NCI-H187 (cell line): Measurements from ENCODE around the gene PTTG1IP.
"Not testable (repeated sequence)": the region's sequence is repeated elsewhere in the genome, so short reads cannot be mapped to it uniquely, and the experiment has no call there.

ENCODE experiments used
- DNase-seq, 2 experiments: peaks; one replicate each; lab custom pipeline; 2025; lab: John Stamatoyannopoulos, UW

The PTTG1IP gene, protein sequence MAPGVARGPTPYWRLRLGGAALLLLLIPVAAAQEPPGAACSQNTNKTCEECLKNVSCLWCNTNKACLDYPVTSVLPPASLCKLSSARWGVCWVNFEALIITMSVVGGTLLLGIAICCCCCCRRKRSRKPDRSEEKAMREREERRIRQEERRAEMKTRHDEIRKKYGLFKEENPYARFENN

GRCh38 chr21:44873356-44874239 is at the start of gene PTTG1IP:
PTTG1IP (minus strand) TSS chr21:44873690; CDS start chr21:44873616, 74 bp downstream.
- peak; percentile 93 to 98 for DNase-seq

DNA sequence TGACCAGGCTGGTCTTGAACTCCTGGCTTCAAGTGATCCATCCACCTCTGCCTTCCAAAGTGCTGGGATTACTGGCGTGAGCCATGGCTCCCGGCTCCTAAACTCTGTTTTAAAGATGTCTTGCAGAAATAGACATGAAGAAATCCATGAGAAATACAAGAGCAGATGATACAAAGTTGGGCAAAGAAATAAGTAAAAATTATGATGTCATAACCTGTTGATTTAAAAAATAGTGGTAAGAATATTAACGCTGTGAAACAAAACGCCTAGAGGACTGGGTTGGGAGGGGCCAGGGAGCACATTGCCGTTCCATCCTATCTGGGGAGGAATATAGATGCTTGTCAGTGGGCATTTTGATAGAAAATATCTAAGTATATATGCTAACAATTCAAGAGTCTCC is 48.4 kb upstream of the PTTG1IP start:
- DNase-seq = no peak

DNA sequence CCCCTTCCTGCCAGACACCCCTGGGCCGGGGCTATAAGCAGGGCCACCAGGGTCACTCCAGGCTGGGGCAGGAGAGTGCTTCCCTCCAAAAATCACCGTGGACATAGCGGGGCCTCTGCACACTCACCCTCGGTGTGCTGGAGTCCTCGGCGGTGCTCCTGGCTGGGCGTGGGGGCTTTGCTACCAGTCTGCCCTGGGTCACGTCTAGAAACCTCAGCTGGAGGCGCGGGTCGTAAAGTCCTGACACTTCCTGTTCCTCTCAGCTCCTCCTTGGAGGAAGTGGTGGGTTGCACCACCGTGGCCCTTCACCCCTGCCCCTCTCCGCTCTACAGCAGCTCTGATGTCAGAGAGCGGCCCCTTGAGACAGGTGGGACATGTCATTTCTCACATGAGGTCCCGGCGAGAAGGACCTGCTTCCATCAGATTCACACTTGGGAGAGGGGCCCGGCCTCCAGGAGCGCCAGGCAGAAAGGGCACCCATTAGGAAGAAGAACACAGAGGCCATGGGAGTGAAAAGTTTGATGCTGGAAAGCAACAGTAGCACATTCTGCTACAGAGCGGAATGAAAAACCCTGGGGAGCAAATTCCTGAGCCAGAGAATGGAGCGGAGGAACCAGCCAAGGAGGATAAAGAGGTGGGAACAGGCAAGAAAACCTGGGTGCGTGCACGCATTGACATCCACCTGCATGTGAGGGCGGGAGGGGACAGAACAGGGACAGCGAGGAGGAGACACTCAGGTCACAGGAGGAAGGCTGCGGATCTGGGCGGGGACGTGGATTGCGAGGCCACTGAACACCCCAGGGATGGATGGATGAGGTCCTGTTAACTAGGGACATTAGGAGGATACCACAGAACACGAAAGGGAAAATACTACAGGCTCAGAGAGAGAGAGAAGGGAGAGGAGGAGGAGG is 47.5 kb upstream of the PTTG1IP start, which contains the start of gene ITGB2:
Gene ITGB2 (minus strand): TSS at position 206 of the 911 bp plus-strand sequence. CDS start 10,117 bp downstream, outside the sequence.
- DNase-seq = no peak

- no peak for DNase-seq
Observed at GRCh38 chr21:44919913-44920693, 46.6 kb upstream of the PTTG1IP start.

- DNase-seq = no peak
Observed at GRCh38 chr21:44919111-44919912, 45.8 kb upstream of the PTTG1IP start.

DNA sequence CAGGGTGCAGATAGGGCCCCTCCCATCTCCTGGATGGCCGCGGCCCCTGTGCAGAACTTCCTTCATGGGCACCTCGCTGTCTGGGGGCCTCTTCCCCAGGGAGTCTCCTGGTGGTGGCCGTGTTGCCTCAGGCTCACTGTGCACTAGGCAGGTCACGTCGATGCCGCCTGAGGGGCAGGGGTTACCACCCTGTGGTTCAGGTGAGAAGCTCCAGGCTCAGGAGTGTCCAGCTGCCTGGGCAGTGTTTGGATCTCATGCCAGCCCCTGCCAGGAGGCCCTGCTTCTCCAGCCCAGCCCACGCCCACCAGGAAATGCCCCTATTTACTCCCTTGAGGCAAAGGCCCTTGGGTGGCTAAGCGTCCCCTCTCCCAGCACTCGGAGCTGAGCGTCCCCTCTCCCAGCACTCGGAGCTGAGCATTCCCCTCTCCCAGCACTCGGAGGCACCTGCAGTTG is 45.1 kb upstream of the PTTG1IP start:
- DNase-seq = no peak

- no peak for DNase-seq
Observed at GRCh38 chr21:44918107-44918470, 44.6 kb upstream of the PTTG1IP start.

GRCh38 chr21:44917446-44918106 is 44.1 kb upstream of the PTTG1IP start:
- DNase-seq = no peak

DNA sequence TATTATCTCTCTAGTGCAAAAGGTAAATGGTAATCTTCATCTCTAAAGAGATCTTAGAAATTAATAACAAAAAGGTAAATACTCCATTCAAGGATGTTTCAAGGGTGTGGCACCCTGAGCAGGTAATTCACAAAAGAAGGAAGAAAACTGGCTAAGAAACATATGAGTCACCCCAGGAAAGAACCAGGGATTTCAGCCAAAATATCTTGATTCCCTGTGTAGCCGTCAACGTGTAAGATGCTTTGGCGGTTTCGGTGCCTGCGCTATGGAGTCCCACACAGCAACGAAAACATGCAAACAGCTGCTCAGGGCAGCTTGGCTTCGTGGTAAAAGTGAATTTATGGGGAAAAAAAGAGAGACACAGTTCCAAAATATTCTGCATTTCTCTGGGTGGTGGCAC is 43.5 kb upstream of the PTTG1IP start:
- no peak for DNase-seq

GRCh38 chr21:44914176-44914874 is 40.8 kb upstream of the PTTG1IP start:
- no peak for DNase-seq

GRCh38 chr21:44913425-44914175 is 40.1 kb upstream of the PTTG1IP start:
- no peak for DNase-seq

- DNase-seq = not testable (repeated sequence)
Observed at GRCh38 chr21:44912506-44913412, 39.3 kb upstream of the PTTG1IP start.

GRCh38 chr21:44912158-44912473 is 38.6 kb upstream of the PTTG1IP start:
- no peak for DNase-seq

DNA sequence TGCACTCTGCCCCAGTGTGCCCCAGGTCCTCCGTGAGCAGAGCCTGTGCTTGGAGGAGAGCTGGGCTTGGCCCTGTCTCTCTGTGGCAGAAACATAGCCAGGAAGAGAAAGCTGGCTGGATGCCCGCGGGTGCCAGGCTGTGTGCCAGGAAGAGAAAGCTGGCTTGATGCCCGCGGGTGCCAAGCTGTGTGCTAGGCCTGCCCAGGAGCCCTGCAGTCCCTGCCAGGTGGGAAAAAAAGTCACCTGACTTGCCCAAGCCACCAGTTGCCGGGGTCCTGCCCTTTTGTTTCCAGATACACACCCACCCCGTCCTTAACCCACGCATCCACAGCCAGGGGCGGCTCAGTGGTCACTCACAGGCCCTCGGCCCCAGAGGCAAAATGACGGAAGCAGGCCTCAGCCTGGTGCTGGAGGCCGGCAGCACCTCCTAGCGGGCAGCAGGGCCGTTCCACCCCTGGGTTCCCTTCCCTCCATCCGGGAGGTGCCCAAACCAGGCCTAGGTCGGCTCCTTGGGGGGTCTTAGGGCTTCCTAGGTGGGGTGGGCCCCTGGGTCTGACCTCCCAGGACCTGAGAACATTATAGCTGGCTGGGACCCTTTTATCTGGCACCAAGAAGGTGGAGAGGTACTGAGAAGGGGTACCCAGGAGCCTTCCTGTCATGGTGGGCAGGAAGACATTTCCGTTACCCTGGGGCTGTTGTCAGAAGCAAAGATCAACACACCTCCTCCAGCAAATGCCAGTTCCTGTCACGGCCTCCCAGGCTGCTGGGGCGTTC is 38.1 kb upstream of the PTTG1IP start:
- DNase-seq = no peak

GRCh38 chr21:44911068-44911383 is 37.5 kb upstream of the PTTG1IP start:
- no peak for DNase-seq

- no peak for DNase-seq
Observed at GRCh38 chr21:44910229-44911067, 37.0 kb upstream of the PTTG1IP start.
